Endothelial cell of umbilical vein (primary cell): ENCODE results near the gene DGAT2. TPM values are rescaled to one million over a fixed set of nuclear protein-coding genes. Genes with fewer than 3 reads are reported as not detected.

Experiments
- BruUV-seq: library from RNA; stranded (reverse); fragments of 400-500 nt; replicated peaks from 2 replicates; lab custom pipeline; 2021; lab: Mats Ljungman, UMichigan
- CTCF ChIA-PET: fragments of 300-600, 350-600 bp; sonication (Branson Sonifier 250); formaldehyde crosslinking; loops from one replicate; lab custom pipeline; 2021; ENCODE audit warnings: antibody characterized with exemption, inconsistent platforms; lab: Charles Lee
- POLR2A ChIA-PET: fragments of 300-600, 350-600 bp; sonication (Branson Sonifier 250); formaldehyde crosslinking; loops from one replicate; lab custom pipeline; 2021; ENCODE audit warnings: antibody characterized with exemption, inconsistent platforms; lab: Charles Lee
- DNase-seq: peaks from one replicate; pipeline ENCODE4 v3.0.0-alpha.2; 2011; ENCODE audit warnings: low read depth, low spot score
- FAIRE-seq: peaks from 2 replicates; lab custom pipeline; 2011; peaks lifted over from hg19 to GRCh38; lab: Jason Lieb, UNC
- H2AFZ ChIP-seq: 2 replicates; pipeline ENCODE4 v1.6.0; 2012; ENCODE audit warnings: low read depth, low read length, control low read depth, inconsistent platforms
- H3K27ac ChIP-seq: 2 replicates; pipeline ENCODE4 v1.5.1; 2011; ENCODE audit warnings: low read depth, mild to moderate bottlenecking, control low read depth, low read length, moderate library complexity; ENCODE audit not compliant: insufficient read depth
- H3K27me3 ChIP-seq, 2 experiments: 2 replicates each; pipeline versions ENCODE4 v1.6.0 to v1.6.1; 2011; ENCODE audit warnings: low read length in 2 of 2, mixed read lengths in 1 of 2; ENCODE audit not compliant: control insufficient read depth in 2 of 2, insufficient read depth in 2 of 2
- H3K36me3 ChIP-seq, 2 experiments: 2 replicates in 1 of 2; 3 replicates in 1 of 2; pipeline ENCODE4 v1.5.1; 2011; ENCODE audit warnings: low read length in 2 of 2, mild to moderate bottlenecking in 1 of 2, moderate library complexity in 1 of 2; ENCODE audit not compliant: control insufficient read depth in 2 of 2, insufficient read depth in 2 of 2; ENCODE audit errors: extremely low read depth in 1 of 2
- H3K4me1 ChIP-seq: 3 replicates; pipeline ENCODE4 v1.5.1; 2011; ENCODE audit warnings: mild to moderate bottlenecking, low read length; ENCODE audit not compliant: control insufficient read depth, insufficient read depth; ENCODE audit errors: extremely low read depth
- H3K4me2 ChIP-seq: 2 replicates; pipeline ENCODE4 v1.6.1; 2011; ENCODE audit warnings: low read length, control low read depth, mixed read lengths; ENCODE audit not compliant: insufficient read depth
- H3K4me3 ChIP-seq, 3 experiments: fragments of 200-600 bp in 1 of 3; sonication (generic), shearing (Covaris generic) in 1 of 3; replicated peaks in 1 of 3; 2 replicates each; pipeline ENCODE4 v1.5.1; 2011 to 2016; ENCODE audit warnings: control low read depth in 3 of 3, low read length in 3 of 3, mild to moderate bottlenecking in 2 of 3, inconsistent platforms in 1 of 3, low read depth in 1 of 3, moderate library complexity in 1 of 3; ENCODE audit not compliant: insufficient read depth in 1 of 3
- H3K79me2 ChIP-seq: 2 replicates; pipeline ENCODE4 v1.6.0; 2012; ENCODE audit warnings: low read length, inconsistent platforms; ENCODE audit not compliant: control insufficient read depth, insufficient read depth
- H3K9ac ChIP-seq: replicated peaks from 2 replicates; pipeline ENCODE3; 2011; ENCODE audit warnings: low read length, control low read depth; ENCODE audit not compliant: insufficient read depth; ENCODE audit errors: extremely low read depth
- H3K9me1 ChIP-seq: replicated peaks from 3 replicates; pipeline ENCODE4 v1.6.0; 2011; ENCODE audit warnings: mild to moderate bottlenecking, low read length; ENCODE audit not compliant: control insufficient read depth, insufficient read depth; ENCODE audit errors: extremely low read depth
- H3K9me3 ChIP-seq: replicated peaks from 2 replicates; pipeline ENCODE4 v1.5.1; 2012; ENCODE audit warnings: low read length, inconsistent platforms; ENCODE audit not compliant: control insufficient read depth, insufficient read depth
- H4K20me1 ChIP-seq: replicated peaks from 2 replicates; pipeline ENCODE3; 2011; ENCODE audit warnings: mild to moderate bottlenecking, low read length; ENCODE audit not compliant: control insufficient read depth, insufficient read depth; ENCODE audit errors: extremely low read depth
- CTCF ChIP-seq, 2 donors: IDR thresholded peaks; 1 replicate in 1 of 2; 2 replicates in 1 of 2; pipeline ENCODE4 v1.5.1; 2011; ENCODE audit warnings: low read length in 2 of 2, mild to moderate bottlenecking in 2 of 2, moderate library complexity in 2 of 2, control low read depth in 1 of 2, inconsistent platforms in 1 of 2, low read depth in 1 of 2; ENCODE audit not compliant: insufficient read depth in 1 of 2; ENCODE audit errors: extremely low read depth in 1 of 2
- EZH2 ChIP-seq: IDR thresholded peaks from 2 replicates; pipeline ENCODE4 v1.6.1; 2012; ENCODE audit warnings: borderline replicate concordance, low read depth, mild to moderate bottlenecking, moderate library complexity, low read length, inconsistent platforms; ENCODE audit not compliant: severe bottlenecking
- FOS ChIP-seq: IDR thresholded peaks from 2 replicates; pipeline ENCODE4 v1.6.1; 2011; ENCODE audit warnings: mild to moderate bottlenecking, low read length, moderate library complexity, borderline replicate concordance; ENCODE audit not compliant: insufficient read depth
- GATA2 ChIP-seq: IDR thresholded peaks from 2 replicates; pipeline ENCODE4 v1.7.0; 2011; ENCODE audit warnings: low read depth, mild to moderate bottlenecking, moderate library complexity, mixed read lengths, low read length; ENCODE audit not compliant: insufficient read length, insufficient read depth
- JUN ChIP-seq: IDR thresholded peaks from 2 replicates; pipeline ENCODE4 v1.6.1; 2011; ENCODE audit warnings: borderline replicate concordance, low read depth; ENCODE audit not compliant: insufficient read length, insufficient read depth
- MAX ChIP-seq: IDR thresholded peaks from 2 replicates; pipeline ENCODE4 v1.6.1; 2011; ENCODE audit not compliant: insufficient read depth, insufficient read length
- MYC ChIP-seq: IDR thresholded peaks from one replicate; pipeline ENCODE4 v1.6.1; 2011; ENCODE audit warnings: mild to moderate bottlenecking, low read depth, low read length
- POLR2A ChIP-seq: IDR thresholded peaks from 2 replicates; pipeline ENCODE4 v1.6.1; 2012; ENCODE audit warnings: low read depth, mild to moderate bottlenecking, control low read depth, low read length
- POLR2AphosphoS5 ChIP-seq: IDR thresholded peaks from 2 replicates; pipeline ENCODE4 v1.6.1; 2012; ENCODE audit warnings: low read depth, mild to moderate bottlenecking, control low read depth, low read length, moderate library complexity; ENCODE audit not compliant: insufficient read depth
- dilution Hi-C: fragments of 300-500 bp; cut with MboI; formaldehyde crosslinking; loops from one replicate; pipeline ENCODE4 v1.15.0; 2019; ENCODE audit warnings: low sequenced_read_pairs; ENCODE audit not compliant: extremely low pct_ligation_motif_present
- intact Hi-C: fragments of 100-400 bp; cut with micrococcal nuclease; formaldehyde crosslinking; loops from one replicate; pipeline ENCODE4 v1.10.0; 2022
- polyA plus RNA-seq, 4 experiments: library from polyadenylated mRNA; depleted of rRNA in 3 of 4; stranded (reverse) in 3 of 4; unstranded in 1 of 4; fragments of >200 nt; gene quantifications; 2 replicates each; pipeline versions ENCODE4 v1.2.1 to v1.2.3, GENCODE V29; 2011 to 2012; ENCODE audit warnings: missing spikeins in 1 of 4
- total RNA-seq: library from RNA; stranded (reverse); gene quantifications from 2 replicates; pipeline ENCODE4 v1.2.3, GENCODE V29; 2021

Gene DGAT2
- total and polyA plus RNA-seq, 2 donors (not counting 3 experiments of a cell fraction or from before 2014, with no cell fraction given) = 0.55 to 0.79 TPM

DNA sequence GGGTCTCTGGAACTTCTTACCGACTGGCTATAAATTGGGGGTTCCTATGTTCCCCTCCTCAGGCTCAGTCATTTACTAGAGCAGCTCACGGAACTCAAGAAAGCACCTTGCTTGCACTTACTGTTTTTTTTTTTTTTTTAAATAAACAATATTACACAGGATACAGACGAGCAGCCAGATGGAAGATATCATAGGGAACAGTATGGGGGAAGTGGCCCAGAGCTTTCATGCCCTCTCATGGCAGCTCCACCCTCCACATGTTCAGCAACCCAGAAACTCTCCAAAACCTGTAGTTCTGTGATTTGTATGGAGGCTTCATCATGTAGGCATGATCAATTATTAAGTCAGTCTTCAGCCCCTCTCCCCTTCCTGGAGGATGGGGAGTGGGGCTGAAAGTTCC, 54.0 kb downstream of the DGAT2 start:
- peaks cover 84% of the 10 kb centered on the region for H3K79me2 ChIP-seq
- no TSS peak for BruUV-seq
- no peak overlapping the region for H3K9ac ChIP-seq
- no peaks in the 10 kb centered on the region for H3K27me3 ChIP-seq
- FAIRE-seq = no peak
- dilution Hi-C loops = no loop called here
- peaks cover 0 to 2% of the 10 kb centered on the region in 2 experiments for H3K36me3 ChIP-seq
- TF ChIP-seq MAX (no peak), POLR2AphosphoS5 (no peak), EZH2 (no peak), CTCF (IDR thresholded peaks at IDR 0.05; ENCODE audit: extremely low read depth in 1 of 2, insufficient read depth in 1 of 2, low read depth in 1 of 2, low read length in 2 of 2) (no peak), MYC (no peak), FOS (no peak), JUN (no peak), GATA2 (no peak), POLR2A (no peak)
- POLR2A ChIA-PET = no interaction called here
- intact Hi-C loops = no loop called here
- H3K9me3 ChIP-seq = no peaks in the 10 kb centered on the region
- no peak overlapping the region for H2AFZ ChIP-seq
- H3K9me1 ChIP-seq = no peaks in the 10 kb centered on the region
- no peak overlapping the region for H3K4me2 ChIP-seq
- CTCF ChIA-PET = interaction anchor here (0.8 to 3.5 kb wide), 6 partner anchors 9 to 330 kb away, joined by 3 to 14 read pairs (median 4); no protein-coding TSS in a partner anchor
- H3K27ac ChIP-seq = no peak overlapping the region
- peaks cover 43% of the 10 kb centered on the region for H3K4me1 ChIP-seq
- no peaks in the 10 kb centered on the region for H4K20me1 ChIP-seq
- no peak for DNase-seq
- H3K4me3 ChIP-seq = no peak overlapping the region
